Ovary (tissue), 3 donors: ENCODE data around the gene PTPRO.

ENCODE experiments used
- EP300 ChIP-seq: sonication (generic); formaldehyde crosslinking; IDR thresholded peaks from one replicate; pipeline ENCODE4 v1.6.1; 2017; ENCODE audit warnings: antibody characterized with exemption
- TF ChIP-seq, protein P1 (sequence below), 3 donors: fragments of 450-650 bp in 2 of 3; fragments of 200-600 bp in 1 of 3; IDR thresholded peaks; one replicate each; pipeline versions ENCODE4 v1.5.1 to v1.8.0; 2016 to 2022; ENCODE audit warnings: antibody characterized with exemption in 3 of 3, mild to moderate bottlenecking in 1 of 3
- donor health status: DM: no; HTN: no; CAD: no.

DNA sequence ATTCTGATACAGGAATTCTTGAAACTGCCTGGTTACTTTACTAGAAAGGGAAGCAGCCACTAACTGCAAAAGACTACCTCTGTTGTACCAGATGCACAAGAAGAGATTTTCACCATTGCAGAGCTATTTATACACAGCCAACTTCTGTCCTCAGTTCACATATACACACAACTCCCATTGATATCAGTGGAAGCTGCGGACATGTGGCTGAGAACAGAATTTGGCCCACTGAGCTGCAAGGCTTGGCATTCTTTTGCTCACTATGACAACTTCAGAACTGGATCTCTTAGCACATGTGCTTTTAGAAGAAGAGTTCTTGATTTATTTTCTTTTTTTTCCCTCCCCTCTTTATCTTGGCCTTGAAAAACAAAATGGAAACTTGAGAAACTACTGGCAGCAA lies 28.3 kb downstream of the PTPRO start:
- TF ChIP-seq, protein P1, sequence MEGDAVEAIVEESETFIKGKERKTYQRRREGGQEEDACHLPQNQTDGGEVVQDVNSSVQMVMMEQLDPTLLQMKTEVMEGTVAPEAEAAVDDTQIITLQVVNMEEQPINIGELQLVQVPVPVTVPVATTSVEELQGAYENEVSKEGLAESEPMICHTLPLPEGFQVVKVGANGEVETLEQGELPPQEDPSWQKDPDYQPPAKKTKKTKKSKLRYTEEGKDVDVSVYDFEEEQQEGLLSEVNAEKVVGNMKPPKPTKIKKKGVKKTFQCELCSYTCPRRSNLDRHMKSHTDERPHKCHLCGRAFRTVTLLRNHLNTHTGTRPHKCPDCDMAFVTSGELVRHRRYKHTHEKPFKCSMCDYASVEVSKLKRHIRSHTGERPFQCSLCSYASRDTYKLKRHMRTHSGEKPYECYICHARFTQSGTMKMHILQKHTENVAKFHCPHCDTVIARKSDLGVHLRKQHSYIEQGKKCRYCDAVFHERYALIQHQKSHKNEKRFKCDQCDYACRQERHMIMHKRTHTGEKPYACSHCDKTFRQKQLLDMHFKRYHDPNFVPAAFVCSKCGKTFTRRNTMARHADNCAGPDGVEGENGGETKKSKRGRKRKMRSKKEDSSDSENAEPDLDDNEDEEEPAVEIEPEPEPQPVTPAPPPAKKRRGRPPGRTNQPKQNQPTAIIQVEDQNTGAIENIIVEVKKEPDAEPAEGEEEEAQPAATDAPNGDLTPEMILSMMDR (IDR thresholded peaks at IDR 0.05) = no peak
- no peak for TF ChIP-seq EP300
